NT2/D1 (cell line): Measurements from ENCODE around the gene SUCLG2.

ENCODE experiments used
- YY1 ChIP-seq: IDR thresholded peaks from 2 replicates; pipeline ENCODE4 v1.6.1; 2011; ENCODE audit not compliant: insufficient read length, insufficient read depth
- ZNF274 ChIP-seq: IDR thresholded peaks from 2 replicates; pipeline ENCODE4 v1.6.1; 2011; ENCODE audit warnings: mild to moderate bottlenecking, low read depth, low read length

DNA sequence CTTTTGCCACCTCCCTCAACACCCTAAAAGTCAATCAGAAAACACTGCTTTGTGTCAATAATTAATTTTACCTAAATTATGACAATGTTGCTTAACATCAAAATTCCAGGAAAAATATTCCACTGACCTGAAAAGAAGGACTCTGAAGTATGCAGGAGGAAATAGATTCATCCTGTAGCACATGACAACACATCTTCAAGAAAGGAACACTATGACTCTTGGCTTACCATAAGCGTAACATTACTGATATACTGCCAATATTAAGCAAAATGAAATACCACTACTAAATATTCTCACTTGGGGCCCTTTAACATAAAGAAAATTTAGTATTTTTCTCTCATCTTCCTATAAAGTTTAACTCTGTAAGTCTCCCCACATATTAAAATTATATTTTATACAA is 9.6 kb downstream of the SUCLG2 start:
- TF ChIP-seq YY1 = no peak
- no peak for TF ChIP-seq ZNF274
